HepG2 (cell line): ENCODE results near the gene HS6ST1. TPM values are rescaled to one million over a fixed set of nuclear protein-coding genes. Genes with fewer than 3 reads are reported as not detected.

Experiments
- HOXA3 ChIP-seq: sonication (generic); formaldehyde crosslinking; IDR thresholded peaks from 2 replicates; pipeline ENCODE4 v1.5.0; 2020; ENCODE audit warnings: missing genetic modification reagents
- POLR2G ChIP-seq: fragments of 200-400 bp; formaldehyde crosslinking; IDR thresholded peaks from 2 replicates; pipeline ENCODE4 v1.6.1; 2018; ENCODE audit warnings: mild to moderate bottlenecking, low read depth, low read length, moderate library complexity
- TCF7 ChIP-seq: sonication (generic); IDR thresholded peaks from 2 replicates; pipeline ENCODE4 v1.6.1; 2016; ENCODE audit warnings: antibody characterized with exemption, low read depth
- ZBTB49 ChIP-seq: sonication (generic); formaldehyde crosslinking; IDR thresholded peaks from 2 replicates; pipeline ENCODE4 v1.4.0; 2020; ENCODE audit warnings: missing genetic modification reagents, borderline replicate concordance
- ZFP41 ChIP-seq: sonication (generic); formaldehyde crosslinking; IDR thresholded peaks from 2 replicates; pipeline ENCODE4 v1.4.0; 2020; ENCODE audit warnings: mild to moderate bottlenecking, missing genetic modification reagents, borderline replicate concordance
- ZFP82 ChIP-seq: sonication (generic); formaldehyde crosslinking; IDR thresholded peaks from 2 replicates; pipeline ENCODE4 v1.5.1; 2020; ENCODE audit warnings: mild to moderate bottlenecking, missing genetic modification reagents, borderline replicate concordance
- ZFP91 ChIP-seq: sonication (generic); formaldehyde crosslinking; IDR thresholded peaks from 2 replicates; pipeline ENCODE4 v1.9.0; 2022; ENCODE audit warnings: missing genetic modification reagents, mild to moderate bottlenecking, borderline replicate concordance
- ZNF30 ChIP-seq: sonication (generic); formaldehyde crosslinking; IDR thresholded peaks from 2 replicates; pipeline ENCODE4 v1.5.0; 2020; ENCODE audit warnings: mild to moderate bottlenecking, missing genetic modification reagents
- ZSCAN12 ChIP-seq: sonication (generic); formaldehyde crosslinking; IDR thresholded peaks from 2 replicates; pipeline ENCODE4 v1.9.0; 2021; ENCODE audit warnings: mild to moderate bottlenecking, missing genetic modification reagents
- ZSCAN20 ChIP-seq: sonication (generic); formaldehyde crosslinking; IDR thresholded peaks from 2 replicates; pipeline ENCODE4 v1.4.0; 2020; ENCODE audit warnings: missing genetic modification reagents, mild to moderate bottlenecking, borderline replicate concordance
- polyA plus RNA-seq, 8 experiments: library from polyadenylated mRNA; depleted of rRNA in 3 of 8; stranded (reverse) in 7 of 8; unstranded in 1 of 8; fragments of >200 nt; fragmentation: Illumina TruSeq in 4 of 8; extraction: Trizol in 4 of 8; gene quantifications; 2 replicates each; pipeline versions ENCODE4 v1.2.1 to v1.2.3, GENCODE V29; 2011 to 2016; ENCODE audit warnings: low read depth in 4 of 8, missing spikeins in 1 of 8, mixed read lengths in 1 of 8; ENCODE audit not compliant: insufficient read depth in 1 of 8
- total RNA-seq, 5 experiments: library from RNA; depleted of rRNA; stranded (reverse); fragments of >200 nt; fragmentation: Illumina TruSeq; extraction: Trizol; gene quantifications; 2 replicates each; pipeline ENCODE4 v1.2.3, GENCODE V29; 2016; ENCODE audit warnings: low read depth in 1 of 5

Gene HS6ST1
- total and polyA plus RNA-seq, 2 of the 13 experiments (the other 11 are each of a cell fraction or from before 2014, with no cell fraction given): 34.5 to 84.6 TPM

- TF ChIP-seq ZBTB49 (CRISPR knock-in tag): no peak
- TF ChIP-seq ZSCAN12 (CRISPR knock-in tag): no peak
- no peak for TF ChIP-seq ZSCAN20 (CRISPR knock-in tag)
- no peak for TF ChIP-seq ZFP41 (CRISPR knock-in tag)
- TF ChIP-seq POLR2G: 0 out of 2 replicates have a peak, but pooled peaks have one; percentile 28
- TF ChIP-seq ZNF30 (CRISPR knock-in tag): no peak
- no peak for TF ChIP-seq TCF7
- no peak for TF ChIP-seq ZFP82
- no peak for TF ChIP-seq ZFP91 (CRISPR knock-in tag)
- TF ChIP-seq HOXA3 (CRISPR knock-in tag): no peak
Observed at GRCh38 chr2:128277961-128278681, 40.5 kb downstream of the HS6ST1 start (continued).
